ENCODE results near the gene SLC26A9.
"Not testable (repeated sequence)": the region's sequence is repeated elsewhere in the genome, so short reads cannot be mapped to it uniquely, and the experiment has no call there.

DNA sequence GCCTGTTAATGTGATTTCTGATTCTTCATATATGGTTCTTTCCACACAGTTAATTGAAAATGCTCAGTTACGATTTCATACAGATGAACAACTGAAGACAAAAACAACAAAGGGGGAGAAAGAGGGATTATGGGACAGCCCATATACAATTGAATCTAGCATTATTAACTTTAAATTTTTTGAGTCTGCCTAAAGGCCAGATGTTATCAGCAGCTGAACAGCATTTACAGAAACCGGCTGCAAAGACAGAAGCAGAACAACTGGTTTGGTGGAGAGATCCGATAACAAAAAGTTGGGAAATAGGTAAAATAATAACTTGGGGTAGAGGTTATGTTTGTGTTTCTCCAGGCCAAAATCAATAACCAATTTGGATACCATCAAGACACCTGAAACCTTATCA is 49.1 kb downstream of the SLC26A9 start:
- TF ChIP-seq, protein P1, sequence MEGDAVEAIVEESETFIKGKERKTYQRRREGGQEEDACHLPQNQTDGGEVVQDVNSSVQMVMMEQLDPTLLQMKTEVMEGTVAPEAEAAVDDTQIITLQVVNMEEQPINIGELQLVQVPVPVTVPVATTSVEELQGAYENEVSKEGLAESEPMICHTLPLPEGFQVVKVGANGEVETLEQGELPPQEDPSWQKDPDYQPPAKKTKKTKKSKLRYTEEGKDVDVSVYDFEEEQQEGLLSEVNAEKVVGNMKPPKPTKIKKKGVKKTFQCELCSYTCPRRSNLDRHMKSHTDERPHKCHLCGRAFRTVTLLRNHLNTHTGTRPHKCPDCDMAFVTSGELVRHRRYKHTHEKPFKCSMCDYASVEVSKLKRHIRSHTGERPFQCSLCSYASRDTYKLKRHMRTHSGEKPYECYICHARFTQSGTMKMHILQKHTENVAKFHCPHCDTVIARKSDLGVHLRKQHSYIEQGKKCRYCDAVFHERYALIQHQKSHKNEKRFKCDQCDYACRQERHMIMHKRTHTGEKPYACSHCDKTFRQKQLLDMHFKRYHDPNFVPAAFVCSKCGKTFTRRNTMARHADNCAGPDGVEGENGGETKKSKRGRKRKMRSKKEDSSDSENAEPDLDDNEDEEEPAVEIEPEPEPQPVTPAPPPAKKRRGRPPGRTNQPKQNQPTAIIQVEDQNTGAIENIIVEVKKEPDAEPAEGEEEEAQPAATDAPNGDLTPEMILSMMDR (conservative IDR thresholded peaks at IDR 0.05; ENCODE audit: low read depth, low read length), result not testable (repeated sequence)
- TF ChIP-seq EZH2 (IDR thresholded peaks at IDR 0.05; ENCODE audit: low read length, unreplicated experiment), result not testable (repeated sequence)
